Parathyroid adenoma (tissue), 2 donors: ENCODE measurements around the gene TMEM161A.
"Not testable (repeated sequence)": the region's sequence is repeated elsewhere in the genome, so short reads cannot be mapped to it uniquely, and the experiment has no call there.

Source experiments
- H2AFZ ChIP-seq: fragments of 300-600 bp; sonication (generic); one replicate; pipeline ENCODE4 v1.7.0; 2017; ENCODE audit warnings: antibody characterized with exemption, mild to moderate bottlenecking
- H3K27ac ChIP-seq: fragments of 300-600 bp; sonication (generic); one replicate; pipeline ENCODE4 v1.7.0; 2017
- H3K27me3 ChIP-seq: fragments of 300-600 bp; sonication (generic); one replicate; pipeline ENCODE4 v1.7.0; 2017; ENCODE audit warnings: low read length; ENCODE audit not compliant: control insufficient read depth, insufficient read depth
- H3K36me3 ChIP-seq: fragments of 300-600 bp; sonication (generic); one replicate; pipeline ENCODE4 v1.7.0; 2017; ENCODE audit warnings: low read length; ENCODE audit not compliant: control insufficient read depth, insufficient read depth
- H3K4me1 ChIP-seq: fragments of 300-600 bp; sonication (generic); one replicate; pipeline ENCODE4 v1.7.0; 2017; ENCODE audit warnings: control low read depth
- H3K4me2 ChIP-seq: fragments of 300-600 bp; sonication (generic); one replicate; pipeline ENCODE4 v1.7.0; 2017; ENCODE audit warnings: low read length
- H3K4me3 ChIP-seq: fragments of 300-600 bp; sonication (generic); one replicate; pipeline ENCODE4 v1.7.0; 2017; ENCODE audit warnings: low read depth, low read length
- H3K79me2 ChIP-seq: fragments of 300-600 bp; sonication (generic); one replicate; pipeline ENCODE4 v1.7.0; 2017; ENCODE audit warnings: control low read depth
- H3K9ac ChIP-seq: fragments of 300-600 bp; sonication (generic); one replicate; pipeline ENCODE4 v1.7.0; 2017; ENCODE audit warnings: mild to moderate bottlenecking
- H3K9me3 ChIP-seq: fragments of 300-600 bp; sonication (generic); one replicate; pipeline ENCODE4 v1.7.0; 2017; ENCODE audit warnings: low read length; ENCODE audit not compliant: control insufficient read depth
- TF ChIP-seq, protein P1 (sequence below): fragments of 300-600 bp; sonication (generic); IDR thresholded peaks from one replicate; pipeline ENCODE4 v1.7.0; 2017; ENCODE audit warnings: antibody characterized with exemption, mild to moderate bottlenecking
- donor health status: primary hyperparathyroidism.

The TMEM161A gene

DNA sequence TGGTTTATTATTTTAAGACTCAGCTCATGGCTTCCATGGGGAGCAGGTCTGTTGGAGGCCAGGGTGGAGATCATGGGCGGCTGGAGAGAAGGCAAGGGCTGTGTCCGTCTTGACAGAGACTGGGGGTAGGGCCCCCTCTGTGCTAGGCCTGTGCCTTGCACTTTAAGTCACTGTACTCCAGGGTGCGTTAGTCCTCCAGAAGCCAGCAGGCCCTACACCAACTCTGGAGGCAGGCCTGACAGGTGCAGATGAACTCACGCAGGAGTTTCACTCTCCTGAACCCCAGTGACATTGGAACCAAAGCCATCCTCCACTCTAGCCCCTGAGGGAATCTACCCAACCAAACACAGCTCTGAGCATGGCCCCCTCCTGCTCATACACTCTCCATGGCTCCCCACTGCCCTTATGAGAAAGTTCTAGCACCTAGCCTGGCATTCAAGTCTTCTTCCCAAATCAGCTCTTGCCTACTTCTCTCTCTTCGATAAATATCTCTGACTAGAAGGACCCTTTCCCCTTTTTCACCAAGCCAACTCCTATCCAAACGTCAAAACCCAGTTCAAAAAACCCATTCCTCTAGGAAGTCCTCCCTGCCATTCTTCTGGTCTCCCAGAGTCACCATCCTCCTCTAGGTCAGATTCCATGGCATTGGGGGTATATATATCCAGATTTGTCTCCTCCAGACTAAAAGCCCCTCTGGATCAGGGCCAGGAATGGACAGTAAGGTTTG is 16.7 kb upstream of the TMEM161A start:
- H3K9ac ChIP-seq, result no peak overlapping the region
- H3K4me1 ChIP-seq, result no peaks in the 10 kb centered on the region
- no peaks in the 10 kb centered on the region for H3K9me3 ChIP-seq
- no peak overlapping the region for H2AFZ ChIP-seq
- TF ChIP-seq, protein P1, sequence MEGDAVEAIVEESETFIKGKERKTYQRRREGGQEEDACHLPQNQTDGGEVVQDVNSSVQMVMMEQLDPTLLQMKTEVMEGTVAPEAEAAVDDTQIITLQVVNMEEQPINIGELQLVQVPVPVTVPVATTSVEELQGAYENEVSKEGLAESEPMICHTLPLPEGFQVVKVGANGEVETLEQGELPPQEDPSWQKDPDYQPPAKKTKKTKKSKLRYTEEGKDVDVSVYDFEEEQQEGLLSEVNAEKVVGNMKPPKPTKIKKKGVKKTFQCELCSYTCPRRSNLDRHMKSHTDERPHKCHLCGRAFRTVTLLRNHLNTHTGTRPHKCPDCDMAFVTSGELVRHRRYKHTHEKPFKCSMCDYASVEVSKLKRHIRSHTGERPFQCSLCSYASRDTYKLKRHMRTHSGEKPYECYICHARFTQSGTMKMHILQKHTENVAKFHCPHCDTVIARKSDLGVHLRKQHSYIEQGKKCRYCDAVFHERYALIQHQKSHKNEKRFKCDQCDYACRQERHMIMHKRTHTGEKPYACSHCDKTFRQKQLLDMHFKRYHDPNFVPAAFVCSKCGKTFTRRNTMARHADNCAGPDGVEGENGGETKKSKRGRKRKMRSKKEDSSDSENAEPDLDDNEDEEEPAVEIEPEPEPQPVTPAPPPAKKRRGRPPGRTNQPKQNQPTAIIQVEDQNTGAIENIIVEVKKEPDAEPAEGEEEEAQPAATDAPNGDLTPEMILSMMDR, result no peak
- no peak overlapping the region for H3K27ac ChIP-seq
- H3K27me3 ChIP-seq, result no peaks in the 10 kb centered on the region
- H3K4me2 ChIP-seq, result no peak overlapping the region
- no peak overlapping the region for H3K4me3 ChIP-seq
- no peaks in the 10 kb centered on the region for H3K79me2 ChIP-seq
- no peaks in the 10 kb centered on the region for H3K36me3 ChIP-seq

DNA sequence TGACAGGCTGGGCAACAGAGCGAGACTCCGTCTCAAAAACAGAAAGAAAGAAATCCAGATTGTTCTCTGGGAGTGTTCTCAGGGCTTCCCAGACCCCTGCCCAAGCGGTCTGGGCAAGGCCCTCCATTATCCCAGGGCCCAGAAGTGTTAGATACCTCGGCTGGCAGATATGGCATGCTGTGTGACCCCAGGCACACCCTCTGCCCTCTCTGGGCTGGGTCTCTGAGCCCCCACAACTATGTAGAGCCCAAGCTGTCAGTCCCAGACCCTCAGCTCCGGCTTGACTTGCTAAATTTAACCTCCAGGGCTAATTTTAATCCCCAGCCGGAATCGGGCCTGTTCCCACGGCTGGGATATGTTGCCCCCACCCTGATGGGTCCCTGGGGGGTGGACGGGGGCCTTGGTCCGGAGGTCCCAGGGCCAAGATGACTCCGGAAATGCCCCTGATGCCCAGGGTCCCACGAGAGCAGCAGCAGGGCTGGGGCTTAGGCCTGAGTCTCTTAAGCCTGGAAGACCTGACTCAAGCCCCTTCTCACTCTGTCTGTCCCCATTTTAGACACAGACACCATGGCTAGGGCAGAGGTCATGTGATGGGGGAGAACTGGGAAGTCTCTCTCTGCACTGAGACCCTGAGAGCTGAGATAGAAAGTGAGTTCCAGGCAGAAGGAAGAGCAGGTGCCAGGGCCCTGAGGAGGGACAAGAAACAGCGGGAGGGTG is 14.5 kb upstream of the TMEM161A start:
- Histone ChIP-seq H3K9me3 (no peaks in the 10 kb centered on the region), H3K36me3 (no peaks in the 10 kb centered on the region), H2AFZ (no peak overlapping the region), H3K27ac (no peak overlapping the region), H3K27me3 (no peaks in the 10 kb centered on the region), H3K79me2 (no peaks in the 10 kb centered on the region), H3K4me2 (no peak overlapping the region), H3K4me3 (no peak overlapping the region), H3K9ac (no peak overlapping the region), H3K4me1 (no peaks in the 10 kb centered on the region)
- TF ChIP-seq, protein P1, result no peak

DNA sequence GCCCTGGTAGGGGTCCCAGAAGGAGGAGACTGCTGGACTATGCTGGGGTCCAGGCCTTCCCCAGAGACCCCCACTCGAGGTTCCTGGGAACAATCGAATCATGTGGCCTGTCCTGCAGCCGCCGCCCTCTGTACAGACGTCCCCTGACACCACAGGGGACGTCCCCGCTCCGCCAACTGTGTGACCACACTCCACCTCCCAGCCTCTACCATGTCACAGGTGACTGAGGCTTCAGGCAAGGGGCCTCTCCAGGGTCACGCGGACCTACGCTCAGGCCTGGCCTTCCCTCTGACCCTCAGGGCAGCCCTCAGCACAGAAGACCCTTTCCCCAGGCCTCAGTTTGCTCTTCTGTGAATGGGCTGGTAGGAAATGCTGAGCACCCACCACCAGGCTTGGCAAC is 13.1 kb upstream of the TMEM161A start:
- H3K4me3 ChIP-seq, result no peak overlapping the region
- H3K36me3 ChIP-seq, result no peaks in the 10 kb centered on the region
- no peak overlapping the region for H2AFZ ChIP-seq
- no peaks in the 10 kb centered on the region for H3K79me2 ChIP-seq
- no peak overlapping the region for H3K9ac ChIP-seq
- H3K9me3 ChIP-seq, result no peaks in the 10 kb centered on the region
- H3K27ac ChIP-seq, result no peak overlapping the region
- no peaks in the 10 kb centered on the region for H3K27me3 ChIP-seq
- TF ChIP-seq, protein P1, result no peak
- no peaks in the 10 kb centered on the region for H3K4me1 ChIP-seq
- no peak overlapping the region for H3K4me2 ChIP-seq

DNA sequence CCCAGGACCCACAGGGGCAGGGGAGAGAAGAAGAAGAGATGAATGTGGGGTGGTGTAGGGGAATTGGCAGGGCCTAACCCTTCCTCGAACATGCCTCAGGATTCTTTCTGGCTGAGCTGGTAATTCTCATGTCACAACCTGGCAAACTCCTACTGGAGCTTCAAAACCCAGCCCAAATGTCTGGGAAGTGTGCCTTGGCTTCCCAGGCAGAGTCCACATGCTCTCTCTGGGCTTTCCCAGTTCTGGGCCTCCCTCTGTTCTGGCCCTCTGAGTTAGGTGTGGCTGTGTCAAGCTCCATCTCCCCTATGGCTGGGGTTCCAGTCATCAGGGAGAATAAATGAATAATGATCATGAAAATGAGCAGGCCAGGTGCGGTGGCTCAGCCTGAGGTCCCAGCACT is 11.2 kb upstream of the TMEM161A start:
- Histone ChIP-seq H2AFZ (no peak overlapping the region), H3K9me3 (no peaks in the 10 kb centered on the region), H3K4me2 (no peak overlapping the region), H3K4me3 (no peak overlapping the region), H3K79me2 (no peaks in the 10 kb centered on the region), H3K27me3 (no peaks in the 10 kb centered on the region), H3K4me1 (no peaks in the 10 kb centered on the region), H3K27ac (no peak overlapping the region), H3K36me3 (no peaks in the 10 kb centered on the region), H3K9ac (no peak overlapping the region)
- TF ChIP-seq, protein P1, result no peak

DNA sequence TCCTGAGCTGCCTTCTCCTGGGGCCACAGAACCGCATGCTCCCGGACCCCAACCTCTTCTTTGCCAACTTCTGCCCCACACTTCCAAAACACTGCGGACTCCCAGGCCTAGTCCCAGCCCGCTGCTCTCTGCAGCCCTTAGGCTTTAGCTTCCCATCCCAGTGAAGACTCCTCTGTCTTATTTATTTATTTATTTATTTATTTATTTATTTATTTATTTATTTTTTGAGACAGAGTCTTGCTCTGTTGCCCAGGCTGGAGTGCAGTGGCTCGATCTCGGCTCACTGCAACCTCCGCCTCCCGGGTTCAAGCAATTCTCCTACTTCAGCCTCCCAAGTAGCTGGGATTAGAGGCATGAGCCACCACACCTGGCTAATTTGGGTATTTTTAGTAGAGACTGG is 10.2 kb upstream of the TMEM161A start:
- H3K4me2 ChIP-seq, H3K79me2 ChIP-seq, H3K4me1 ChIP-seq, H3K27me3 ChIP-seq, H3K4me3 ChIP-seq, H2AFZ ChIP-seq, H3K36me3 ChIP-seq, H3K9me3 ChIP-seq, H3K27ac ChIP-seq, H3K9ac ChIP-seq: not testable (repeated sequence)
